Activated B cell treated with CpG ODN at 0.5 μM for 24 hours (primary cell): Measurements from ENCODE around the gene METAP1D. TPM values are rescaled to one million over a fixed set of nuclear protein-coding genes. Genes with fewer than 3 reads are reported as not detected.

ENCODE experiments used
- ATAC-seq: fragments of 200-7000 bp; cut with Tn5 transposase; one replicate; pipeline ENCODE4 v1.10.0; 2021; ENCODE audit warnings: low read depth, mild to moderate bottlenecking, moderate library complexity
- CTCF ChIA-PET: fragments of 350-600 bp; sonication (Branson Sonifier 250); formaldehyde crosslinking; loops from one replicate; lab custom pipeline; 2021; ENCODE audit warnings: antibody characterized with exemption; lab: Charles Lee
- POLR2A ChIA-PET: fragments of 350-600 bp; sonication (Branson Sonifier 250); formaldehyde crosslinking; loops from one replicate; lab custom pipeline; 2021; ENCODE audit warnings: antibody characterized with exemption; lab: Charles Lee
- DNase-seq: peaks from one replicate; pipeline ENCODE4 v3.0.0; 2022
- H3K27ac Mint-ChIP-seq: one replicate; pipeline ENCODE4 v1.8.0; 2020; ENCODE audit warnings: mixed read lengths
- H3K27me3 Mint-ChIP-seq: one replicate; pipeline ENCODE4 v1.8.0; 2021; ENCODE audit warnings: mixed read lengths
- H3K36me3 Mint-ChIP-seq: one replicate; pipeline ENCODE4 v1.8.0; 2021; ENCODE audit warnings: low read depth, mixed read lengths
- H3K4me1 Mint-ChIP-seq: one replicate; pipeline ENCODE4 v1.8.0; 2021; ENCODE audit warnings: mixed read lengths
- H3K4me3 Mint-ChIP-seq: one replicate; pipeline ENCODE4 v1.8.0; 2020; ENCODE audit warnings: mild to moderate bottlenecking, mixed read lengths
- H3K9me3 Mint-ChIP-seq: one replicate; pipeline ENCODE4 v1.8.0; 2020; ENCODE audit warnings: mixed read lengths
- intact Hi-C: fragments of 100-400 bp; cut with micrococcal nuclease; formaldehyde crosslinking; loops from one replicate; pipeline ENCODE4 v1.15.1; 2024
- total RNA-seq: library from RNA; stranded (reverse); gene quantifications from 2 replicates; pipeline ENCODE4 v1.2.3, GENCODE V29; 2022
- TF ChIP-seq, protein P1 (sequence below): fragments of 200-600 bp; IDR thresholded peaks from one replicate; pipeline ENCODE4 v1.8.0; 2022; ENCODE audit warnings: antibody characterized with exemption, mild to moderate bottlenecking

The METAP1D gene
- total RNA-seq, 1 donor from 2014 or later, result 13.7 TPM

DNA sequence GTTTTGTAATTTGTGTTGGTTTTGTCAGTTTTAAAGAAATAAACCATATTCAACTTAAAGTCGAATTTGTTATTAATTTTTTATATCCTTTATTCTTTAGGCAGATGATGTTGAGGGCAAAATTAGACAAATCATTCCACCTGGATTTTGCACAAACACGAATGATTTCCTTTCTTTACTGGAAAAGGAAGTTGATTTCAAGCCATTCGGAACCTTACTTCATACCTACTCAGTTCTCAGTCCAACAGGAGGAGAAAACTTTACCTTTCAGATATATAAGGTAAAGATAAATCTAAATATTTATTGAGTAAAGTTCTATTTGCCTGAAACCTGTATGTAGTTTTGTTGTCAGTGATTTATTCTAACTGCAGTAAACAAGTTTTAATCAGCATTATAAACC, 34.5 kb upstream of the METAP1D start:
- ChIA-PET POLR2A (no interaction called here), CTCF (no interaction called here)
- intact Hi-C loops, result no loop called here
- DNase-seq, result no peak
- Mint-ChIP-seq H3K36me3 (peaks cover 34% of the 10 kb centered on the region), H3K27ac (no peak overlapping the region), H3K4me1 (no peaks in the 10 kb centered on the region), H3K9me3 (no peaks in the 10 kb centered on the region), H3K27me3 (no peaks in the 10 kb centered on the region), H3K4me3 (no peak overlapping the region)
- TF ChIP-seq, protein P1, sequence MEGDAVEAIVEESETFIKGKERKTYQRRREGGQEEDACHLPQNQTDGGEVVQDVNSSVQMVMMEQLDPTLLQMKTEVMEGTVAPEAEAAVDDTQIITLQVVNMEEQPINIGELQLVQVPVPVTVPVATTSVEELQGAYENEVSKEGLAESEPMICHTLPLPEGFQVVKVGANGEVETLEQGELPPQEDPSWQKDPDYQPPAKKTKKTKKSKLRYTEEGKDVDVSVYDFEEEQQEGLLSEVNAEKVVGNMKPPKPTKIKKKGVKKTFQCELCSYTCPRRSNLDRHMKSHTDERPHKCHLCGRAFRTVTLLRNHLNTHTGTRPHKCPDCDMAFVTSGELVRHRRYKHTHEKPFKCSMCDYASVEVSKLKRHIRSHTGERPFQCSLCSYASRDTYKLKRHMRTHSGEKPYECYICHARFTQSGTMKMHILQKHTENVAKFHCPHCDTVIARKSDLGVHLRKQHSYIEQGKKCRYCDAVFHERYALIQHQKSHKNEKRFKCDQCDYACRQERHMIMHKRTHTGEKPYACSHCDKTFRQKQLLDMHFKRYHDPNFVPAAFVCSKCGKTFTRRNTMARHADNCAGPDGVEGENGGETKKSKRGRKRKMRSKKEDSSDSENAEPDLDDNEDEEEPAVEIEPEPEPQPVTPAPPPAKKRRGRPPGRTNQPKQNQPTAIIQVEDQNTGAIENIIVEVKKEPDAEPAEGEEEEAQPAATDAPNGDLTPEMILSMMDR, result no peak
- no peak for ATAC-seq

DNA sequence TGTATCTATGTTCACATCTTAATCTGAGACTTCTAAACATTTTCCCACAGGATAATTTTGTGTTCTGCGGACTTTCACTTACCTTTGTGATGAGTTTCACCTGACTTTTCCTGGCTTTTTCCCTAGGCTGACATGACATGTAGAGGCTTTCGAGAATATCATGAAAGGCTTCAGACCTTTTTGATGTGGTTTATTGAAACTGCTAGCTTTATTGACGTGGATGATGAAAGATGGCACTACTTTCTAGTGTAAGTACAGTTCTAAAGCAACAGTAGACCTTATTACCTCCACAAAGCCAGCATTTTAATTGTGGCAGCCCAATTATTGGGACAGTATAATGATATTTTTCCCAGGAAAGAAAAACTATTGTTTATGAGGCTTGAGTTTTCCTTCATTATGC, 34.1 kb upstream of the METAP1D start:
- Mint-ChIP-seq H3K4me3 (no peak overlapping the region), H3K27me3 (no peaks in the 10 kb centered on the region), H3K4me1 (no peaks in the 10 kb centered on the region), H3K27ac (no peak overlapping the region), H3K36me3 (peaks cover 34% of the 10 kb centered on the region), H3K9me3 (no peaks in the 10 kb centered on the region)
- TF ChIP-seq, protein P1, result no peak
- ChIA-PET CTCF (no interaction called here), POLR2A (no interaction called here)
- ATAC-seq (no peak), DNase-seq (no peak)
- intact Hi-C loops, result no loop called here

DNA sequence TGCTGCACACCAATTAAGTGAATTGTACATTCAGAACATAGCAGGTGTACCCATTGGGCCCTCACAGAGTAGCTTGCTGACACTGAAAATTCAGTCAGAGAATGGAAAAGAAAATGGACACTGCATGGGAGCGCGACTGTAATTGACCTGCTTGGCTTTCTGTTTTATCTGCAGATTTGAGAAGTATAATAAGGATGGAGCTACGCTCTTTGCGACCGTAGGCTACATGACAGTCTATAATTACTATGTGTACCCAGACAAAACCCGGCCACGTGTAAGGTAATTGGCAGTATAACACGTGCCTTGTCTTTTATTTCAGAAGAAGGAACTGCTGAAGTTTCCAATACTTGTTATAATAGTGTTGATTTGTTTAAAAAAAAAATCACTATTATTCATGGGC, 33.5 kb upstream of the METAP1D start:
- ChIA-PET POLR2A (no interaction called here), CTCF (no interaction called here)
- no peaks in the 10 kb centered on the region for H3K9me3 Mint-ChIP-seq
- TF ChIP-seq, protein P1, result no peak
- intact Hi-C loops, result no loop called here
- no peak for DNase-seq
- H3K27ac Mint-ChIP-seq, result no peak overlapping the region
- no peak overlapping the region for H3K4me3 Mint-ChIP-seq
- no peaks in the 10 kb centered on the region for H3K27me3 Mint-ChIP-seq
- no peaks in the 10 kb centered on the region for H3K4me1 Mint-ChIP-seq
- no peak for ATAC-seq
- peaks cover 34% of the 10 kb centered on the region for H3K36me3 Mint-ChIP-seq

DNA sequence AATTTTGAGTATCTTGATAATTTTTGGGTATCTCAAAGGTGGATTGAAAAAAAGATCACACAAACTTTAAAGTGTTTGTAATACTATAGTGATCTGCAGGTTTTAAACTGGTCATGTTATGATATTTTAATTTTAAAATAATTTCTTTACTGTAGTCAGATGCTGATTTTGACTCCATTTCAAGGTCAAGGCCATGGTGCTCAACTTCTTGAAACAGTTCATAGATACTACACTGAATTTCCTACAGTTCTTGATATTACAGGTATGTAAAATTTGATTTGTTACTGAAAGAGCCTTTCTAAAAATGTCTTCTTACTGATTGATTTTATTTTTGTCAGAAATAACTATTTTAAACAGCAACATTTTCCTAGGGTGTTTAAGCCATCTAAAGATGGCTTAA, 33.1 kb upstream of the METAP1D start:
- DNase-seq (no peak), ATAC-seq (no peak)
- no peaks in the 10 kb centered on the region for H3K27me3 Mint-ChIP-seq
- H3K9me3 Mint-ChIP-seq, result no peaks in the 10 kb centered on the region
- H3K4me3 Mint-ChIP-seq, result no peak overlapping the region
- TF ChIP-seq, protein P1, result no peak
- ChIA-PET CTCF (no interaction called here), POLR2A (no interaction called here)
- intact Hi-C loops, result no loop called here
- H3K36me3 Mint-ChIP-seq, result peaks cover 37% of the 10 kb centered on the region
- H3K4me1 Mint-ChIP-seq, result no peaks in the 10 kb centered on the region
- no peak overlapping the region for H3K27ac Mint-ChIP-seq

DNA sequence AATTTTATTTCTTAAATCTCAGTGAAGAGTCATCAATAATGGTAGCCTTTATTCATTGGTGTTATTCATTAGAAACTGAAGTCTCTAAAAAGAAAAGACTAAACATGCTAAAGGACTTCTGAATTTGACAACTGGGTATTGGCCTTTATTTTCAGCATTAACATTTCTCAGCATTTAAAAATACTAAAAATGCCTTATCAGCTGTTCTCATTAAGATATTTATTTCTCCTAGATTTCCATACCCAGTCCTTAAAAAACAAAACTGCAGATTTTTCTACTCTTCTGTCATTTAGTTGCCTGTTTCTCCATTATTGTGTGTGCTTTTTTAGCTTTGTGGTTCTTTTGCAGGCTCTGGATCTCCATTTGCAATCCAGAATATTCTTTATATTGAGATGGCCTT, 31.2 kb upstream of the METAP1D start:
- Mint-ChIP-seq H3K4me3 (no peak overlapping the region), H3K27ac (no peak overlapping the region), H3K27me3 (no peaks in the 10 kb centered on the region), H3K36me3 (peaks cover 51% of the 10 kb centered on the region), H3K9me3 (no peaks in the 10 kb centered on the region), H3K4me1 (no peaks in the 10 kb centered on the region)
- DNase-seq, result no peak
- CTCF ChIA-PET, result no interaction called here
- TF ChIP-seq, protein P1, result no peak
- intact Hi-C loops, result no loop called here
- POLR2A ChIA-PET, result no interaction called here
- no peak for ATAC-seq
